Progenitor cell of endocrine pancreas (in vitro differentiated cells): ENCODE results near the gene CAV2. TPM values are rescaled to one million over a fixed set of nuclear protein-coding genes. Genes with fewer than 3 reads are reported as not detected.
A peak's percentile ranks its signal among the peaks of the same experiment; 100 is the strongest.

Experiments
- DNase-seq: peaks from one replicate; pipeline ENCODE4 v3.0.0; 2021; ENCODE audit warnings: low spot score; ENCODE audit not compliant: unreplicated experiment
- H3K27ac Mint-ChIP-seq: 2 replicates; pipeline ENCODE4 v1.8.0; 2021; ENCODE audit warnings: mild to moderate bottlenecking, moderate library complexity, mixed read lengths
- H3K27me3 Mint-ChIP-seq: 2 replicates; pipeline ENCODE4 v1.8.0; 2021; ENCODE audit warnings: mixed read lengths
- H3K36me3 Mint-ChIP-seq: 2 replicates; pipeline ENCODE4 v1.8.0; 2022; ENCODE audit warnings: mixed read lengths; ENCODE audit not compliant: insufficient read depth
- H3K4me1 Mint-ChIP-seq: 2 replicates; pipeline ENCODE4 v1.8.0; 2021; ENCODE audit warnings: low read depth, mixed read lengths
- H3K4me3 Mint-ChIP-seq: 2 replicates; pipeline ENCODE4 v1.8.0; 2021; ENCODE audit warnings: low read depth, mild to moderate bottlenecking, moderate library complexity, mixed read lengths
- H3K9me3 Mint-ChIP-seq: 2 replicates; pipeline ENCODE4 v1.8.0; 2021; ENCODE audit warnings: low read depth, mixed read lengths
- total RNA-seq: library from RNA; stranded (reverse); gene quantifications from 2 replicates; pipeline ENCODE4 v1.2.1, GENCODE V29; 2021
- TF ChIP-seq, protein P1 (sequence below): fragments of 200-600 bp; sonication (generic); IDR thresholded peaks from one replicate; pipeline ENCODE4 v1.5.0; 2021; ENCODE audit warnings: antibody characterized with exemption, mild to moderate bottlenecking; ENCODE audit not compliant: unreplicated experiment

Gene CAV2
- total RNA-seq, 1 donor from 2014 or later = 9.4 TPM

DNA sequence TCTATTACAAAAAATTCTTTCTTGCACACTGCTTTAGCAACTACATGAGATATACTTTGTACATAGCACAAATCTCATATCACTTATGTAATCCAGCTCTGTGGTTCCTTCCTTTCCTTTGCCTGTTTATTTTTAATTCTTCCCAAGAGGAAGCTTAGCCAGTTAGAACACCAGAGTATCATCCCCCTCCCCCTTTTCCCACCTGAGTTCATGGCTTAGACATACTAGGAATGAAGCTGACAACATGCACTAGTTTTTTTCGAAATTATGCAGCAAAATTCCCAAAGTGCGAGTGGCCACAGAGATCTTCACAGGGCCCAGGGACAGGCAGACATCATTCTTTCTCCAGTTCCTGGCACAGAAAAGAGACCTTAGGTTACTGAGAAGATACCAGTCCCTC is 43.1 kb downstream of the CAV2 start:
- TF ChIP-seq, protein P1, sequence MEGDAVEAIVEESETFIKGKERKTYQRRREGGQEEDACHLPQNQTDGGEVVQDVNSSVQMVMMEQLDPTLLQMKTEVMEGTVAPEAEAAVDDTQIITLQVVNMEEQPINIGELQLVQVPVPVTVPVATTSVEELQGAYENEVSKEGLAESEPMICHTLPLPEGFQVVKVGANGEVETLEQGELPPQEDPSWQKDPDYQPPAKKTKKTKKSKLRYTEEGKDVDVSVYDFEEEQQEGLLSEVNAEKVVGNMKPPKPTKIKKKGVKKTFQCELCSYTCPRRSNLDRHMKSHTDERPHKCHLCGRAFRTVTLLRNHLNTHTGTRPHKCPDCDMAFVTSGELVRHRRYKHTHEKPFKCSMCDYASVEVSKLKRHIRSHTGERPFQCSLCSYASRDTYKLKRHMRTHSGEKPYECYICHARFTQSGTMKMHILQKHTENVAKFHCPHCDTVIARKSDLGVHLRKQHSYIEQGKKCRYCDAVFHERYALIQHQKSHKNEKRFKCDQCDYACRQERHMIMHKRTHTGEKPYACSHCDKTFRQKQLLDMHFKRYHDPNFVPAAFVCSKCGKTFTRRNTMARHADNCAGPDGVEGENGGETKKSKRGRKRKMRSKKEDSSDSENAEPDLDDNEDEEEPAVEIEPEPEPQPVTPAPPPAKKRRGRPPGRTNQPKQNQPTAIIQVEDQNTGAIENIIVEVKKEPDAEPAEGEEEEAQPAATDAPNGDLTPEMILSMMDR = no peak
- no peak overlapping the region for H3K27ac Mint-ChIP-seq
- no peaks in the 10 kb centered on the region for H3K36me3 Mint-ChIP-seq
- H3K4me3 Mint-ChIP-seq = no peak overlapping the region
- H3K27me3 Mint-ChIP-seq = no peaks in the 10 kb centered on the region
- peaks cover 3% of the 10 kb centered on the region for H3K9me3 Mint-ChIP-seq
- peaks cover 7% of the 10 kb centered on the region for H3K4me1 Mint-ChIP-seq
- DNase-seq = no peak

DNA sequence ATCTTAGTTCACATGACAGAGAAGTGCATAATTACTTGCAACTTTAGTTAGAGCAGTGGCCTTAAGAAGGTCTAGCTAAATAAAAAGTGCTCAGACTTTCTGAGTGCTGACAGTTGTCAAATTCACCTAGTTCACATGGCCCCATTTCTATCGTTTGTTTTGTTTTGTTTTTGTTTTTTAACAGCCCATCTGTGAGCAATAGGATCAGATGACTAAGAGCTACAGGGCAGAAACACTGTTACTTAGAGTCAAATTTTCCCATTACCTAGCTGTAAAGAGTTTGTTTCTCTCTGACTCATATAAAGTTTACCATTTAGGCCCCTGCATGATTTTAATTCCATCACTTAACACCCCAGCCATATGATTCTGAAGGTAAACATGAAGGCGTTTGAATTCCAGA is 44.1 kb downstream of the CAV2 start:
- TF ChIP-seq, protein P1 = no peak
- H3K27me3 Mint-ChIP-seq = no peaks in the 10 kb centered on the region
- peaks cover 7% of the 10 kb centered on the region for H3K4me1 Mint-ChIP-seq
- H3K27ac Mint-ChIP-seq = no peak overlapping the region
- H3K4me3 Mint-ChIP-seq = no peak overlapping the region
- H3K36me3 Mint-ChIP-seq = no peaks in the 10 kb centered on the region
- H3K9me3 Mint-ChIP-seq = peaks cover 3% of the 10 kb centered on the region
- DNase-seq = no peak

DNA sequence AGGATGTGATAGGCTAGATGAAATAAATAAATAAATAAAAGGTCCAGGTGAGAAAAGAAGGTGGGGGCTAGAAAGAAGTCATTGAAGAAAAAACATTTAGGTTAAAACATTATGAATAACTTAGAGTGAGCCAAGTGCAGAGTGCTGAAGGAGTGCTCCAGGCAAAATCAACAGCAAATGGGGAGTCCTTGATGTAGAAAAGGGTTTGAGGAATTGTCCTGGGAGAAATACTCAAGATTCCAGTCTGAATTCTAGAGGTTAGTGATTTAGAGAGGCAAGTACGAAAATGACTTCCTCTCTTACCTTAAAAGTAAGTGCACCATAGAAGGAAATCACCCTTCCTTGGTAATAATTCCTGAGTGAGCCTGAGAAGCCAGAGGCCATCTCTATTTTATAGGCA is 44.9 kb downstream of the CAV2 start:
- H3K9me3 Mint-ChIP-seq = no peaks in the 10 kb centered on the region
- TF ChIP-seq, protein P1 = no peak
- H3K27me3 Mint-ChIP-seq = no peaks in the 10 kb centered on the region
- no peak overlapping the region for H3K27ac Mint-ChIP-seq
- H3K4me1 Mint-ChIP-seq = peaks cover 7% of the 10 kb centered on the region
- no peak for DNase-seq
- H3K4me3 Mint-ChIP-seq = no peak overlapping the region
- H3K36me3 Mint-ChIP-seq = no peaks in the 10 kb centered on the region

DNA sequence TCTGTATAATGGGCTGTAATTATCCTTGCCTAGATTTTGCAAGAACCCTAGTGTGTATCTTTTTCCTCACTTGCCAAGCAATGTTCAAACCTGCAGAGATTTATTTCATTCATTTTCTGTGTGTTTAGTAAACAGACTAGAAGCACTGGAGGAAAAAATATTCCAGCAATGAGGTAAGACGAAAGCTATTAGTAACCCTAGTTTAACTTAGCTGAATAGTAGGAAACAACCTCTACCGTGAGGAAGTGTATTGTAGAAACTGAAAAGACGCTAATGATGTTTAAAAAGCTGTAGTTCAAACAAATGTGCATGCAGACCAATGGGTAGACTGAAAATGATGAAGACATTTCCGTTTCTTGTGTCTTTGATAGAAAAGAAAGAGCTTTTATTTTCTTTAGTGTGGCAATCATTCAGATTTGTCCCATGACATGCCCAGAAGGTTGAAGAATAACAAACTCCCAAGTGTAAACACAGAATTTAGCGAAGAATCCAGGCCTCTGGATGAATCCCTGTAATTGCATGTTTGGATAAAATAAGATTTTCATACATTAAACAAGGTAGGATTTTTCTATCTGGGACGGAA is 46.0 kb downstream of the CAV2 start:
- Mint-ChIP-seq H3K27me3 (no peaks in the 10 kb centered on the region), H3K27ac (peak overlapping the region; percentile 33), H3K36me3 (no peaks in the 10 kb centered on the region), H3K4me3 (no peak overlapping the region), H3K9me3 (no peaks in the 10 kb centered on the region), H3K4me1 (peaks cover 7% of the 10 kb centered on the region)
- TF ChIP-seq, protein P1 = no peak
- no peak for DNase-seq

DNA sequence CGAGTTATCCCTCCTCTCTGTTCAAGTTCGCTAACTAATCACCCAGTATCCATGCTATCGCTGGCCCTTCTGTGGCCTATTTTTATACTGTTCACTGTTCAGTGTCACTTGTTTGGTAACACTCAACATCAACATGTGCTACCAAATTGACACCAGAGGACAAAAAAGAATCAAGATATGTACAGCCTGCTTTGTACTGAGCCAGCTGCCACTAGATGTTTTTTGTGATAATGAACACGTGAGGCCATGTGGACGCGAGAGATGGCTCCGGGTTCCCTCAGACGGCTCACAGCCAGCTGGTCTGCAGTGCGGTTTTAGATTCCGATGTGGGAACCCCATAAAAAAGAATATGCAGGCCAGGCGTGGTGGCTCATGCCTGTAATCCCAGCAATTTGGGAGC is 46.5 kb downstream of the CAV2 start:
- TF ChIP-seq, protein P1 = no peak
- no peaks in the 10 kb centered on the region for H3K36me3 Mint-ChIP-seq

More for the DNA sequence above, 46.5 kb downstream of the CAV2 start:
- Mint-ChIP-seq H3K27ac (no peak overlapping the region), H3K27me3 (no peaks in the 10 kb centered on the region), H3K4me3 (no peak overlapping the region), H3K4me1 (peaks cover 7% of the 10 kb centered on the region), H3K9me3 (no peaks in the 10 kb centered on the region)
- DNase-seq = no peak
